SKM-1 (cell line): Measurements from ENCODE around the gene BAAT.

Source experiments
- DNase-seq: peaks from one replicate; lab custom pipeline; 2025; ENCODE audit not compliant: unreplicated experiment; lab: John Stamatoyannopoulos, UW

The BAAT gene

DNA sequence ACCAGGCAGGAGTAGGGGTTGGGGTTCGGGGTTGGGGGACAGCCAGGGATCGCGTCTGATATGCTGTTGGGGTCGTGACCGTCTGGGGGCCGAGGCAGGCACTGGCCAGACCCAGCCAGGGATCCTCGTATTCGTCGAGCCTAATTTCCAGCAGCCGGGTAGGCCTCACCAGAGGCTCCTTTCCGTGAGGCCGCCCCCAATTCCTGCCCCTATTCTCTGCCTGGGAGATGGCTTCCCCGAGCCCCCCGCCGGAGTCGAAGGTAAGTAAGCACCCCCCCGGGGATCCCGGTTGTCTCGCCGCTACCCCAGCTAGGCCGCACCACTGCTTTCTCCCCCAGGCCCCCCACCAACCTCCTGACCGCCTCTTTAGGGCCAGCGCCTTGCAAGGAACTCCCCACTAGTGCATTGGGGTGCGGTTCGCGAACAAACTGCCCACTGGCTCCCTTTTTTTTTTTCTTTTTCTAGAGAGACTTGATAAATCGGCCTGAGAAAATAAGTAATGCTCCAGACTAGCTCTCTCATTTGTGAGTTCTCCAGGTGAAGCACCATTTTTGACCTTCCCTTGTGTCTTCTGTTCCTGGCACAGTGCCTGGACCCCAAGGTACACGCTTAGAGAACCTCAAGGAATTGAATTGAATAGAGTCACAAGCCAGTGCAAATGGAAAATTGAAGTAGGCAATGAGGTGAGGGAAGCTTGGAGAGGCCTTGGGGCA lies 14.3 kb upstream of the BAAT start:
- DNase-seq: no peak

GRCh38 chr9:101398068-101398929 lies 13.5 kb upstream of the BAAT start, which contains the start of the genes MRPL50 and ZNF189:
Gene MRPL50 (minus strand): TSS chr9:101398618. CDS start chr9:101398592, 26 bp downstream.
Gene ZNF189 (plus strand): TSS chr9:101398851. CDS start chr9:101399157, 306 bp downstream.
- DNase-seq: peak; percentile 81

- DNase-seq: no peak
Observed at GRCh38 chr9:101397746-101398067, 12.9 kb upstream of the BAAT start.

GRCh38 chr9:101394687-101395086 lies 9.9 kb upstream of the BAAT start:
- no peak for DNase-seq

GRCh38 chr9:101393135-101393534 lies 8.3 kb upstream of the BAAT start:
- no peak for DNase-seq

DNA sequence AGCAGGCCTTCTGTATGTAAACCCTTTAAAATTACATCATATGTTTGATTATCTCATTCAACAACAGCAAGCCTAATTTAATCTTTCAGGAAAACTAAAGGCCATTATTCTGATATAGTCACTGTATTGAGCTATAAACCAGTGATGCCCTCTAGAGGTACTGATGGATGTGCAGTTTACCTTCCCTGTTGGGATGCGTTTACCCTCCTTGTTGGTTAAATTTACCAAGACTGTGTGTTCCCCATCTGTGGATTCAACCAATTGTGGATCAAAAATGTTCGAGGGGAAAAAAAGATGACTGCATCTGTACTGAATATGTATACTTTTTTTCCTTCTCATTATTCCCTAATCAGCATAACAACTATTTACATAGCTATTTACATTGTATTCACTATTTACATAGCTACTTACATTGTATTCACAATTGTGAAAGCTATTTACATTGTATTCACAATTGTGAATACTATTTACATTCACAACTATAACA lies 3.7 kb upstream of the BAAT start:
- DNase-seq: no peak

GRCh38 chr9:101387871-101388506 lies 3.2 kb upstream of the BAAT start:
- DNase-seq: no peak

- no peak for DNase-seq
Observed at GRCh38 chr9:101383361-101383760, 1.4 kb downstream of the BAAT start.

DNA sequence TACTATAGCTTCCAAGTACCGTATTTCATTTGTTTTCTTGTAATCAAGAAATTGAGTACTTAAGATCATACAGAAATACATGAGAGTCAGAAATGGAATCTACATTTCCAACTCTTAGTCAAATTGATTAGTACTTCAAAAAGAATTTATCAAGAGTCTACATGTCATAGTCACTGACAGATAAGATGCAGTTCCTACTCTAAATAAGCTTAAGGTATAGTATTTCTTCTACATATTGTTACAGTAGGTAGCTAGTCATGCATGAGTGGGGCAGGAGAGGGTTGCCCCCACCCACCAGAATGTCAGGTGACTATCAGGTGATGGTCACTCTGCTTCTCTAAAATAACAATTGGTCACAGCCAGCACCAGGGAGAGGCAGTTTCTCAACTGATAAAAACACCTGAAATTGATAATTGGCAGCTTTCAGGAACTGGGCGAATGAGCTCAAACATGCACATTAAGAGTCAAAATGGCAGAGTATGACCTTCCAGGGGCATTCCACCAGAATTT lies 2.9 kb downstream of the BAAT start:
- DNase-seq: no peak

DNA sequence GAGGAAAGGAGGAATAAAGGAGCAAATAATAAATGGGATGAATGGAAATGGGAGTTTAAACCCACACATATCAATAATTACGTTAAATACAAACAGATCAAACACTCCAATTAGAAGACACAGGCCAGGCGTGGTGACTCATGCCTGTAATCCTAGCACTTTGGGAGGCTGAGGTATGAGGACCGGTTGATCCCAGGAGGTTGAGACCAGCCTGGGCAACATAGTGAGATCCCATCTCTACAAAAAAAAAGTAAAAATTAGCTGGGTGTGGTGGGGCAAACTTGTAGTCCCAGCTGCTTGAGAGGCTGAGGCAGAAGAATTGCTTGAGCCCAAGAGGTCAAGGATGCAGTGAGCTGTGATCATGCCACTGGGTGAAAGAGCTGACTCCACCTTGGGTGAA lies 3.7 kb downstream of the BAAT start:
- DNase-seq: no peak

DNA sequence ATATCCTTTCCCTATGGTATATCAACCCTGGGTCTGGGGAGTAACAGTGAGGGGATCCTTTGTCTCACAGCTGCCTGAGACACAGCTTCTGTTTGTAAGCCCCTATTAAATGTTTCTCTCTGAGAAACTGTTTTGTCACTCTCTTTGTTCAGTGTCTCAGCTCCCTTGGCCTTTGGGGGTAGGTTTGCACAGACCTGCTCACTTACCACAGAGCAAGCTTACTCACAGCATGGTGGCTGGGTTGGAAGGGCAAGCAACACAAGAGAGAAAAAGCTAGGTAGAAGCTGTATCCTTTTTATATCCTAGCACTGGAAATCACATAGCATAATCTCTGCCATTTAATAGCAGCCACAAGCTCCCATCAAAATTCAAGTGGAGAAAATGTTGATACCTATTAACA lies 4.5 kb downstream of the BAAT start:
- no peak for DNase-seq

GRCh38 chr9:101376111-101376848 lies 8.5 kb downstream of the BAAT start:
- DNase-seq: no peak

GRCh38 chr9:101375546-101375945 lies 9.3 kb downstream of the BAAT start:
- no peak for DNase-seq

DNA sequence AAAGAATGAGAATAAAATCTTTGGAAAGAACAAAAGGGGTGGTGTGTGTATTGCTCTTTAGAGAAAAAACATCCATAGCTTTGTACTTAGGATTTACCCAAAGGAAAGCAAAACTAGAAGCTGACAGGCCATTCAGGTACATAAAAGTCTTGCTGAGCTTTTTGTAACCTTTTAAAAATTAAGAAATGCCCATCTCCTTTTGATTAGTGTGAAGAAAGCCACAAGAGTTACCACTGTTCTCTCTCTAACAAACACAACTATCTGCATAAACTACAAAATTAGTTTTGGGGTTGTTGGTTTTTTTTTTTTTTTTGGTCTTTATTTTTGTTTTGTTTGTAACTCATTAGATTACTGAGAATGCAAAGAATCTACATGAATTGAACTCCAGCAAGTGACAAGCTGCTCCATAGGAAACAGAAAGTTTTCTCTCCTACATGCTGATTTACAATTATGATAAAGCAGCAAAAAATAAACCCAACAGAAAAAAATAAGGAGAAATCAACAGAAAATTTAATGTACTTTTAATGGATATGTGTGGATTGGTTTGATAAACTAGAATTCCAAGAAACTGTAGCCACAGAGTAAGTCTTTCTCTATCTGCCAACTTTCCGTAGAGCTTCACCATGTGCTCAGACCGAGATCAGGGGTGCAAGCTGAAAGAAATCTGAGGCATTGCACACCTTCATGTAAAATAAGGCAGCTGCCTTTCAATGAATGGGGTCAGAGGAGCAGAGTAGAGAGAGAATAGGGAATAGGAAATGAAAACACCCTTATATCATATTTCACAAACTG lies 12.3 kb downstream of the BAAT start:
- no peak for DNase-seq

GRCh38 chr9:101371813-101372212 lies 13.0 kb downstream of the BAAT start:
- no peak for DNase-seq

DNA sequence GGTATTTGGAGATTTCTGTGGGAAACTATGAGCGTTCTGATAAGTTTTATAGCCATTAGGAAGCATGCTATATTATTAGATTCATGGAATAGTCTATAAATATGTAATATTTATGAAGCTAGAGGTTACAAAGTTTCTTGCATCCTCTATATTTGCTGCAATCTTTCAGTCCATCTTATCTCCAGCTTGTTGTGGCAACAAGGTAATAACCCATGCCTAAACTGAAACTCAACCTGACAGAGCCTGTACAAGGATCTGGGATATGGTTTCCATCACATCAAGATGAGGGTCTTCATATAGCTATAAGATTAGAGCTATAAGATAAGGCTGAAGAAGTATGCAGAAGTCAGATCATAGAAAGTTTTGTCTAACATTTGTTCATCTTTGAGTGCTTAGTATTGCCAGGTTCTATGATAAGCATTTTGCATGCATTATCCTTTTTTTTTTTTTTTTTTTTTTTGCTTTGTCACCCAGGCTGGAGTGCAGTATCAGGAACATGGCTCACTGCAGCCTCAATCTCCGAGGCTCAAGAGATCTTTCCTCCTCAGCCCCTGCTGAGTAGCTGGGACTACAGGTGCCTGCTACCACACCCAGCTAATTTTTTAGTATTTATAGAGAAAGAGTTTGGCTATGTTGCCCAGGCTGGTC lies 14.8 kb downstream of the BAAT start:
- DNase-seq: no peak

- no peak for DNase-seq
Observed at GRCh38 chr9:101369286-101369685, 15.5 kb downstream of the BAAT start.

GRCh38 chr9:101367323-101367722 lies 17.5 kb downstream of the BAAT start:
- no peak for DNase-seq

DNA sequence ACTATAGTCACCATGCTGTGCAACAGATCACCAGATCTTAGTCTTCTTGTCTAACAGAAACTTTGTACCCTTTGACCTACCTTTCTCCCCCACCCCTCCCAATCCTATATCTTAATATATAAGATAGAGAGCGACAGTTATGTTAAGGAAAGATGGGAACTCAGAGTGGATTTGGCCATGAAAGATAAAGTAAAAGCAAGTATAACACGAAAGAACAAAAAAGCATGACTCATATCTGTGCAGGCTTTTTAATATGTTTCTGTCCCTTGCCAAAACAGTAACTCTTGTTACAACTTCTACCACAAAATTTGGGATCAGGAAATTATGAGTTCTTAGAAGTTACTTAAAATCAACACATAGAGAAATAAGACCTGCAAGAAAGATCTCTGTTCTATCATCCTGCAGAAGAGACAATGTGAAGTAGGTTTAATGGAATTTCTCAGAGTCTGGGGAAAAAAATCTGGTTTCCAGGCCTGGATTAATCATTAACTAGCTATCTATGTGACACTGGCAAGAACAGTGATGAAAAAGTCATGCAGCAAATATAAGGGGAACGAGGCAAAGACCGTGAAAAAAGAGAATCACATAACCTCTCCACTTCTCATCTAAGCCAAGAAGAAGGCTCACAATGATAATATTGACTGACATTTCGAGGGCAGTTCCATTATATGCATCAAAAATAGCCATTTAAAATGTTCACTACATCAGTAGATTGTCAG lies 18.6 kb downstream of the BAAT start:
- DNase-seq: no peak
